Measurements from ENCODE around the gene CMTM6. TPM values are rescaled to one million over a fixed set of nuclear protein-coding genes. Genes with fewer than 3 reads are reported as not detected.

The CMTM6 gene
- total and polyA plus RNA-seq, 2 of the 8 experiments (the other 6 are each of a cell fraction or from before 2014, with no cell fraction given): 24.0 to 51.5 TPM

DNA sequence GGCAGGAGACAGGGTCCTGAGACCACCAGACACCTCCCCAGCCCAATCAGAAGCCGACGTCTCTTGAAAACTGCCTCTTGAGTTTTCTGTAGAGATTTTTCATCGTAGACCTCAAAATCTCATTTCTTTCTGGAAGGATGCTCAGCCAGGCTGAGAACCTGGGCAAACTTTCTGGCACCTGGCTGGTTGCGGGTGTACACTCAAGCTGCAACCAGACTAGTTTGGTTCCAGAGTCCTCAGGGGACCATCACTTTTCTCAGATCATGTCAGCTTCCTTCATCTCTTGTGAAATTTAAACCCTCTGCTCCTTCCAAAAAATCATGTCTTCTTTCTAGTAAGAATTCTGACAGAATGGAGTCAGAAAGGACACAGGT, 65.8 kb downstream of the CMTM6 start:
- Histone ChIP-seq H3K9me3 (ENCODE audit: insufficient read depth in 2 of 2, low read depth in 1 of 2, low read length in 1 of 2) (no peaks in the 10 kb centered on the region), H2BK15ac (ENCODE audit: low read length) (no peak overlapping the region), H2BK5ac (ENCODE audit: low read depth, low read length) (no peak overlapping the region), H4K91ac (replicated peaks; ENCODE audit: insufficient read length, low read length) (no peak overlapping the region), H3K23me2 (ENCODE audit: low read depth, low read length) (peaks cover 1% of the 10 kb centered on the region; the same call in 1 of the 2 replicates), H3K27ac (ENCODE audit: low read depth, low read length) (no peak overlapping the region), H2BK20ac (ENCODE audit: low read length) (no peak overlapping the region), H3K27me3 (replicated peaks in 1 of 4; ENCODE audit: control insufficient read depth in 3 of 4, extremely low read depth in 1 of 4, insufficient read depth in 3 of 4, low read length in 3 of 4) (no peaks in the 10 kb centered on the region), H4K5ac (ENCODE audit: insufficient read length, low read depth, low read length) (no peak overlapping the region), H4K20me1 (replicated peaks in 1 of 2; ENCODE audit: control insufficient read depth in 1 of 2, insufficient read depth in 2 of 2, low read length in 2 of 2) (peaks cover 0 to 3% of the 10 kb centered on the region in 2 experiments), H3K4me2 (ENCODE audit: insufficient read depth in 1 of 2, low read depth in 2 of 2, low read length in 2 of 2) (no peak overlapping the region), H3K14ac (ENCODE audit: insufficient read length) (no peak overlapping the region), H3K79me2 (ENCODE audit: control insufficient read depth in 1 of 2, insufficient read depth in 2 of 2, low read length in 2 of 2) (peaks cover 0 to 7% of the 10 kb centered on the region in 2 experiments; a peak in 2 of 4 replicates), H3K79me1 (ENCODE audit: low read depth, low read length) (peaks cover 5% of the 10 kb centered on the region), H3K18ac (ENCODE audit: extremely low read depth, low read length) (no peak overlapping the region), H2BK12ac (ENCODE audit: low read depth, low read length) (no peak overlapping the region), H3K36me3 (ENCODE audit: control insufficient read depth in 2 of 4, insufficient read depth in 4 of 4, low read length in 3 of 4) (no peaks in the 10 kb centered on the region), H3K4me1 (replicated peaks in 1 of 4; ENCODE audit: control insufficient read depth in 3 of 4, insufficient read depth in 4 of 4, low read length in 3 of 4) (peaks cover 0 to 5% (median 3%) of the 10 kb centered on the region in 4 experiments; a peak in 2 of 7 replicates), H2BK120ac (replicated peaks; ENCODE audit: low read depth, low read length) (no peak overlapping the region), H3K23ac (ENCODE audit: insufficient read length) (no peak overlapping the region), H4K8ac (ENCODE audit: extremely low read depth, insufficient read depth, low read length) (no peak overlapping the region), H3K4ac (replicated peaks; ENCODE audit: insufficient read length, low read depth, low read length) (no peak overlapping the region), H3K9ac (replicated peaks in 1 of 4; ENCODE audit: extremely low read depth in 1 of 4, low read depth in 3 of 4, low read length in 3 of 4) (no peak overlapping the region), H2AK5ac (ENCODE audit: low read depth, low read length) (no peak overlapping the region), H2AFZ (ENCODE audit: low read length) (no peak overlapping the region), H3K56ac (replicated peaks; ENCODE audit: insufficient read length, low read depth, low read length) (no peak overlapping the region), H3K4me3 (ENCODE audit: extremely low read depth in 1 of 4, insufficient read depth in 2 of 4, low read depth in 3 of 4, low read length in 4 of 4) (no peak overlapping the region)
- DNase-seq (ENCODE audit: low read depth in 1 of 2, low spot score in 2 of 2) (peak in 1 of 2 experiments; percentile 11), FAIRE-seq (no peak)
- WGBS, 2 experiments (ENCODE audit: extremely low coverage in 1 of 2, insufficient coverage in 1 of 2, insufficient read length in 1 of 2, insufficient replicate concordance in 2 of 2, low coverage in 1 of 2, low lambda C conversion rate in 2 of 2, missing lambda C conversion rate in 1 of 2): 94% methylated on average over 4 of the region's 4 CpGs; no CpG with 5 or more reads in 1 of the 2 experiments
- ChIA-PET CTCF (ENCODE audit: partially characterized antibody) (interaction anchor here (1.0 to 5.8 kb wide), 2 partner anchors 31 to 466 kb away, joined by 3 to 44 read pairs; no protein-coding TSS in a partner anchor), POLR2A (ENCODE audit: partially characterized antibody) (no interaction called here)
- TF ChIP-seq BACH1 (IDR thresholded peaks at IDR 0.05; ENCODE audit: low read length): no peak
- TF ChIP-seq, protein P1, sequence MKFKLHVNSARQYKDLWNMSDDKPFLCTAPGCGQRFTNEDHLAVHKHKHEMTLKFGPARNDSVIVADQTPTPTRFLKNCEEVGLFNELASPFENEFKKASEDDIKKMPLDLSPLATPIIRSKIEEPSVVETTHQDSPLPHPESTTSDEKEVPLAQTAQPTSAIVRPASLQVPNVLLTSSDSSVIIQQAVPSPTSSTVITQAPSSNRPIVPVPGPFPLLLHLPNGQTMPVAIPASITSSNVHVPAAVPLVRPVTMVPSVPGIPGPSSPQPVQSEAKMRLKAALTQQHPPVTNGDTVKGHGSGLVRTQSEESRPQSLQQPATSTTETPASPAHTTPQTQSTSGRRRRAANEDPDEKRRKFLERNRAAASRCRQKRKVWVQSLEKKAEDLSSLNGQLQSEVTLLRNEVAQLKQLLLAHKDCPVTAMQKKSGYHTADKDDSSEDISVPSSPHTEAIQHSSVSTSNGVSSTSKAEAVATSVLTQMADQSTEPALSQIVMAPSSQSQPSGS (IDR thresholded peaks at IDR 0.05; ENCODE audit: low read length): no peak
- TF ChIP-seq KDM4A (IDR thresholded peaks at IDR 0.05; ENCODE audit: low read depth, low read length, severe bottlenecking): no peak
- TF ChIP-seq PHF8 (conservative IDR thresholded peaks at IDR 0.05; ENCODE audit: low read depth, low read length): no peak
- no peak for TF ChIP-seq JUN (IDR thresholded peaks at IDR 0.05; ENCODE audit: low read depth, low read length)
- no peak for TF ChIP-seq NRF1 (IDR thresholded peaks at IDR 0.05; ENCODE audit: low read depth, low read length)
- TF ChIP-seq POU5F1 (IDR thresholded peaks at IDR 0.05; ENCODE audit: low read depth, low read length): no peak
- TF ChIP-seq SAP30 (IDR thresholded peaks at IDR 0.05; ENCODE audit: insufficient read depth, insufficient replicate concordance, low read length): no peak
- TF ChIP-seq E2F6 (IDR thresholded peaks at IDR 0.05): no peak

All from H1 (cell line).